PC-3 (cell line): ENCODE results near the gene MINDY1.

Experiments used
- EZH2 ChIP-seq: fragments of 300-600 bp; sonication (generic); IDR thresholded peaks from one replicate; pipeline ENCODE4 v1.6.1; 2017; ENCODE audit warnings: antibody characterized with exemption, mild to moderate bottlenecking, low read length; ENCODE audit not compliant: unreplicated experiment
- EZH2phosphoT487 ChIP-seq: fragments of 300-600 bp; sonication (generic); IDR thresholded peaks from 2 replicates; pipeline ENCODE4 v1.6.1; 2018; ENCODE audit warnings: mild to moderate bottlenecking, antibody characterized with exemption, low read length, borderline replicate concordance
- TF ChIP-seq, protein P1 (sequence below): fragments of 300-600 bp; sonication (generic); conservative IDR thresholded peaks from 2 replicates; pipeline ENCODE4 v1.5.1; 2017; ENCODE audit warnings: antibody characterized with exemption, low read depth, mild to moderate bottlenecking, low read length

DNA sequence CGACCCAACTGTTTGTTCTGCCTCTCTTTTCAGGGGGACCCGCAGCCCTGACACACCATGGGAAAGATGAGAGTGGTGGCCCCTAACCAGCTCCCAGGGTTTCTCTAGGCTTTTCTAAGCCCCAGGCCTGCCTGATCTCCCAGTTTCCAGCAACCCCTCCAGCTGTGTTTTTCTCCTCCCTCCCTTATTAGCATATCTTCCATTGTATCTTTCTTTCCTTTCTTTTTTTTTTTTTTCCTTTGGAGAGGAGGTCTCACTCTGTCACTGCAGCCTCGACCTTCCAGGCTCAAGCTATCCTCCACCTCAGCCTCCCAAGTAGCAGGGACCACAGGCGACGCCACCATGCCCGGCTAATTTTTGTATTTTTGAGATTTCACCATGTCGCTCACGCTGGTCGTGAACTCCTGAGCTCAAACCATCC, 30.3 kb downstream of the MINDY1 start:
- TF ChIP-seq, protein P1, sequence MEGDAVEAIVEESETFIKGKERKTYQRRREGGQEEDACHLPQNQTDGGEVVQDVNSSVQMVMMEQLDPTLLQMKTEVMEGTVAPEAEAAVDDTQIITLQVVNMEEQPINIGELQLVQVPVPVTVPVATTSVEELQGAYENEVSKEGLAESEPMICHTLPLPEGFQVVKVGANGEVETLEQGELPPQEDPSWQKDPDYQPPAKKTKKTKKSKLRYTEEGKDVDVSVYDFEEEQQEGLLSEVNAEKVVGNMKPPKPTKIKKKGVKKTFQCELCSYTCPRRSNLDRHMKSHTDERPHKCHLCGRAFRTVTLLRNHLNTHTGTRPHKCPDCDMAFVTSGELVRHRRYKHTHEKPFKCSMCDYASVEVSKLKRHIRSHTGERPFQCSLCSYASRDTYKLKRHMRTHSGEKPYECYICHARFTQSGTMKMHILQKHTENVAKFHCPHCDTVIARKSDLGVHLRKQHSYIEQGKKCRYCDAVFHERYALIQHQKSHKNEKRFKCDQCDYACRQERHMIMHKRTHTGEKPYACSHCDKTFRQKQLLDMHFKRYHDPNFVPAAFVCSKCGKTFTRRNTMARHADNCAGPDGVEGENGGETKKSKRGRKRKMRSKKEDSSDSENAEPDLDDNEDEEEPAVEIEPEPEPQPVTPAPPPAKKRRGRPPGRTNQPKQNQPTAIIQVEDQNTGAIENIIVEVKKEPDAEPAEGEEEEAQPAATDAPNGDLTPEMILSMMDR: no peak
- TF ChIP-seq EZH2: no peak
- TF ChIP-seq EZH2phosphoT487: no peak
